SK-N-SH (cell line): ENCODE data around the gene RASL12.

Experiments used
- EP300 ChIP-seq, 2 experiments: IDR thresholded peaks; 2 replicates each; pipeline versions ENCODE4 v1.4.0 to v1.6.1; 2012; ENCODE audit warnings: borderline replicate concordance in 1 of 2, low read depth in 1 of 2, low read length in 1 of 2
- NRF1 ChIP-seq: IDR thresholded peaks from 2 replicates; pipeline ENCODE4 v1.6.1; 2012; ENCODE audit warnings: low read depth, mild to moderate bottlenecking, low read length
- POLR2AphosphoS5 ChIP-seq: IDR thresholded peaks from 2 replicates; pipeline ENCODE4 v1.6.1; 2012; ENCODE audit warnings: low read depth, low read length
- RAD21 ChIP-seq: IDR thresholded peaks from 2 replicates; pipeline ENCODE4 v1.6.1; 2012; ENCODE audit warnings: mild to moderate bottlenecking, low read length
- TF ChIP-seq, protein P1 (sequence below): fragments of 200-600 bp; sonication (generic); IDR thresholded peaks from 2 replicates; pipeline ENCODE4 v1.6.1; 2017; ENCODE audit warnings: antibody characterized with exemption, mild to moderate bottlenecking, moderate library complexity
- TF ChIP-seq, protein P2 (sequence below): IDR thresholded peaks from 2 replicates; pipeline ENCODE4 v1.4.0; 2012; ENCODE audit warnings: low read depth, borderline replicate concordance
- TF ChIP-seq, protein P3 (sequence below): IDR thresholded peaks from 2 replicates; pipeline ENCODE4 v1.6.1; 2012; ENCODE audit warnings: mild to moderate bottlenecking, low read depth, low read length, moderate library complexity

DNA sequence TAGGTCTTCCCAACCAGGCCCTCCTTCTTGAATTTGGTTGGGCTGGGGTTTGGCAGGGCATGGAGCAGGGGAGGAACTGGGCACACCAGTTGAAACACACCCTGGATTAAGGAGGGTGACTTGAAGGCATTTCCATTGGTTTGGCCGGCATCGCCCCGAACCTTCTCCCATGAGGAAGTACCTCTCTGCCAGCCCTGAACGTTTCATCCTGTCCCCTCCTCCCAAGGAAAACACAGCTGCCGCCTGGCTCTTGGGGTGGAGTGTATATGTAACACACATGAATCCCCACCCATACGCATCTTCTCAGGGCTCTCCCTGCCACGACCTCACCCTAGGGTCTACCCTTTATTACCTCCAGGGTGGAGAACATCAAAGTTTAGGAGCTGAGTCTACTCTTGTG, 32.7 kb upstream of the RASL12 start:
- TF ChIP-seq, protein P1, sequence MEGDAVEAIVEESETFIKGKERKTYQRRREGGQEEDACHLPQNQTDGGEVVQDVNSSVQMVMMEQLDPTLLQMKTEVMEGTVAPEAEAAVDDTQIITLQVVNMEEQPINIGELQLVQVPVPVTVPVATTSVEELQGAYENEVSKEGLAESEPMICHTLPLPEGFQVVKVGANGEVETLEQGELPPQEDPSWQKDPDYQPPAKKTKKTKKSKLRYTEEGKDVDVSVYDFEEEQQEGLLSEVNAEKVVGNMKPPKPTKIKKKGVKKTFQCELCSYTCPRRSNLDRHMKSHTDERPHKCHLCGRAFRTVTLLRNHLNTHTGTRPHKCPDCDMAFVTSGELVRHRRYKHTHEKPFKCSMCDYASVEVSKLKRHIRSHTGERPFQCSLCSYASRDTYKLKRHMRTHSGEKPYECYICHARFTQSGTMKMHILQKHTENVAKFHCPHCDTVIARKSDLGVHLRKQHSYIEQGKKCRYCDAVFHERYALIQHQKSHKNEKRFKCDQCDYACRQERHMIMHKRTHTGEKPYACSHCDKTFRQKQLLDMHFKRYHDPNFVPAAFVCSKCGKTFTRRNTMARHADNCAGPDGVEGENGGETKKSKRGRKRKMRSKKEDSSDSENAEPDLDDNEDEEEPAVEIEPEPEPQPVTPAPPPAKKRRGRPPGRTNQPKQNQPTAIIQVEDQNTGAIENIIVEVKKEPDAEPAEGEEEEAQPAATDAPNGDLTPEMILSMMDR = no peak
- no peak for TF ChIP-seq EP300 (IDR thresholded peaks at IDR 0.05; ENCODE audit: borderline replicate concordance in 1 of 2, low read depth in 1 of 2, low read length in 1 of 2)
- TF ChIP-seq NRF1 = no peak
- TF ChIP-seq, protein P2, sequence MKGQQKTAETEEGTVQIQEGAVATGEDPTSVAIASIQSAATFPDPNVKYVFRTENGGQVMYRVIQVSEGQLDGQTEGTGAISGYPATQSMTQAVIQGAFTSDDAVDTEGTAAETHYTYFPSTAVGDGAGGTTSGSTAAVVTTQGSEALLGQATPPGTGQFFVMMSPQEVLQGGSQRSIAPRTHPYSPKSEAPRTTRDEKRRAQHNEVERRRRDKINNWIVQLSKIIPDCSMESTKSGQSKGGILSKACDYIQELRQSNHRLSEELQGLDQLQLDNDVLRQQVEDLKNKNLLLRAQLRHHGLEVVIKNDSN = no peak
- no peak for TF ChIP-seq POLR2AphosphoS5
- TF ChIP-seq, protein P3, sequence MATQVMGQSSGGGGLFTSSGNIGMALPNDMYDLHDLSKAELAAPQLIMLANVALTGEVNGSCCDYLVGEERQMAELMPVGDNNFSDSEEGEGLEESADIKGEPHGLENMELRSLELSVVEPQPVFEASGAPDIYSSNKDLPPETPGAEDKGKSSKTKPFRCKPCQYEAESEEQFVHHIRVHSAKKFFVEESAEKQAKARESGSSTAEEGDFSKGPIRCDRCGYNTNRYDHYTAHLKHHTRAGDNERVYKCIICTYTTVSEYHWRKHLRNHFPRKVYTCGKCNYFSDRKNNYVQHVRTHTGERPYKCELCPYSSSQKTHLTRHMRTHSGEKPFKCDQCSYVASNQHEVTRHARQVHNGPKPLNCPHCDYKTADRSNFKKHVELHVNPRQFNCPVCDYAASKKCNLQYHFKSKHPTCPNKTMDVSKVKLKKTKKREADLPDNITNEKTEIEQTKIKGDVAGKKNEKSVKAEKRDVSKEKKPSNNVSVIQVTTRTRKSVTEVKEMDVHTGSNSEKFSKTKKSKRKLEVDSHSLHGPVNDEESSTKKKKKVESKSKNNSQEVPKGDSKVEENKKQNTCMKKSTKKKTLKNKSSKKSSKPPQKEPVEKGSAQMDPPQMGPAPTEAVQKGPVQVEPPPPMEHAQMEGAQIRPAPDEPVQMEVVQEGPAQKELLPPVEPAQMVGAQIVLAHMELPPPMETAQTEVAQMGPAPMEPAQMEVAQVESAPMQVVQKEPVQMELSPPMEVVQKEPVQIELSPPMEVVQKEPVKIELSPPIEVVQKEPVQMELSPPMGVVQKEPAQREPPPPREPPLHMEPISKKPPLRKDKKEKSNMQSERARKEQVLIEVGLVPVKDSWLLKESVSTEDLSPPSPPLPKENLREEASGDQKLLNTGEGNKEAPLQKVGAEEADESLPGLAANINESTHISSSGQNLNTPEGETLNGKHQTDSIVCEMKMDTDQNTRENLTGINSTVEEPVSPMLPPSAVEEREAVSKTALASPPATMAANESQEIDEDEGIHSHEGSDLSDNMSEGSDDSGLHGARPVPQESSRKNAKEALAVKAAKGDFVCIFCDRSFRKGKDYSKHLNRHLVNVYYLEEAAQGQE = no peak
- no peak for TF ChIP-seq RAD21
